HepG2 (cell line): ENCODE measurements around the gene WBP1. TPM values are rescaled to one million over a fixed set of nuclear protein-coding genes. Genes with fewer than 3 reads are reported as not detected.

ENCODE experiments used
- AHR ChIP-seq: IDR thresholded peaks from 2 replicates; pipeline ENCODE4 v1.6.1; 2018; ENCODE audit warnings: missing genetic modification reagents, missing compliant biosample characterization
- DNMT1 ChIP-seq: sonication (generic); formaldehyde crosslinking; IDR thresholded peaks from 2 replicates; pipeline ENCODE4 v1.5.1; 2020; ENCODE audit warnings: mild to moderate bottlenecking, missing genetic modification reagents
- HOXD1 ChIP-seq: sonication (generic); formaldehyde crosslinking; IDR thresholded peaks from 2 replicates; pipeline ENCODE4 v1.5.0; 2020; ENCODE audit warnings: missing genetic modification reagents
- IKZF1 ChIP-seq: fragments of 450-650 bp; IDR thresholded peaks from 2 replicates; pipeline ENCODE4 v1.7.1; 2016
- MAF1 ChIP-seq: sonication (generic); formaldehyde crosslinking; IDR thresholded peaks from 2 replicates; pipeline ENCODE4 v1.5.0; 2020; ENCODE audit warnings: missing genetic modification reagents, borderline replicate concordance
- MLLT10 ChIP-seq: sonication (generic); formaldehyde crosslinking; IDR thresholded peaks from 2 replicates; pipeline ENCODE4 v1.4.0; 2020; ENCODE audit warnings: missing genetic modification reagents
- MTF1 ChIP-seq: sonication (generic); formaldehyde crosslinking; IDR thresholded peaks from 2 replicates; pipeline ENCODE4 v1.5.0; 2020; ENCODE audit warnings: missing genetic modification reagents
- NR0B2 ChIP-seq: sonication (generic); formaldehyde crosslinking; IDR thresholded peaks from 2 replicates; pipeline ENCODE4 v1.4.0; 2020; ENCODE audit warnings: mild to moderate bottlenecking, missing genetic modification reagents
- PAF1 ChIP-seq: IDR thresholded peaks from 2 replicates; pipeline ENCODE4 v1.6.1; 2016; ENCODE audit warnings: missing genetic modification reagents, missing compliant biosample characterization
- PAWR ChIP-seq: sonication (generic); formaldehyde crosslinking; IDR thresholded peaks from 2 replicates; pipeline ENCODE4 v1.4.0; 2020; ENCODE audit warnings: missing genetic modification reagents, mild to moderate bottlenecking, borderline replicate concordance
- PREB ChIP-seq: sonication (generic); formaldehyde crosslinking; IDR thresholded peaks from 2 replicates; pipeline ENCODE4 v1.4.0; 2020; ENCODE audit warnings: missing genetic modification reagents
- RFX1 ChIP-seq: fragments of 450-650 bp; IDR thresholded peaks from 2 replicates; pipeline ENCODE4 v1.6.1; 2017
- TAF1 ChIP-seq: sonication (generic); formaldehyde crosslinking; IDR thresholded peaks from 2 replicates; pipeline ENCODE4 v1.4.0; 2020; ENCODE audit warnings: missing genetic modification reagents
- TEAD2 ChIP-seq: sonication (generic); formaldehyde crosslinking; IDR thresholded peaks from 2 replicates; pipeline ENCODE4 v1.9.0; 2021; ENCODE audit warnings: missing genetic modification reagents
- U2AF1 ChIP-seq: fragments of 200-400 bp; formaldehyde crosslinking; optimal IDR thresholded peaks from 2 replicates; pipeline ENCODE3; 2017; ENCODE audit warnings: mild to moderate bottlenecking, low read depth, low read length
- ZNF468 ChIP-seq: sonication (generic); formaldehyde crosslinking; IDR thresholded peaks from 2 replicates; pipeline ENCODE4 v1.8.0; 2022; ENCODE audit warnings: mild to moderate bottlenecking, moderate library complexity, missing genetic modification reagents
- ZNF691 ChIP-seq: sonication (generic); formaldehyde crosslinking; IDR thresholded peaks from 2 replicates; pipeline ENCODE4 v1.4.0; 2020; ENCODE audit warnings: missing genetic modification reagents, low read depth, mild to moderate bottlenecking, borderline replicate concordance
- ZNF777 ChIP-seq: sonication (generic); formaldehyde crosslinking; IDR thresholded peaks from 2 replicates; pipeline ENCODE4 v1.4.0; 2020; ENCODE audit warnings: missing genetic modification reagents
- polyA plus RNA-seq, 8 experiments: library from polyadenylated mRNA; depleted of rRNA in 3 of 8; stranded (reverse) in 7 of 8; unstranded in 1 of 8; fragments of >200 nt; fragmentation: Illumina TruSeq in 4 of 8; extraction: Trizol in 4 of 8; gene quantifications; 2 replicates each; pipeline versions ENCODE4 v1.2.1 to v1.2.3, GENCODE V29; 2011 to 2016; ENCODE audit warnings: low read depth in 4 of 8, missing spikeins in 1 of 8, mixed read lengths in 1 of 8; ENCODE audit not compliant: insufficient read depth in 1 of 8
- total RNA-seq, 5 experiments: library from RNA; depleted of rRNA; stranded (reverse); fragments of >200 nt; fragmentation: Illumina TruSeq; extraction: Trizol; gene quantifications; 2 replicates each; pipeline ENCODE4 v1.2.3, GENCODE V29; 2016; ENCODE audit warnings: low read depth in 1 of 5
- TF ChIP-seq, protein P1 (sequence below): sonication (generic); formaldehyde crosslinking; IDR thresholded peaks from 2 replicates; pipeline ENCODE4 v1.5.0; 2020; ENCODE audit warnings: mild to moderate bottlenecking, missing genetic modification reagents
- TF ChIP-seq, protein P2 (sequence below): IDR thresholded peaks from 2 replicates; pipeline ENCODE4 v1.6.1; 2016; ENCODE audit warnings: missing compliant biosample characterization, missing genetic modification reagents, borderline replicate concordance
- TF ChIP-seq, protein P3 (sequence below): sonication (generic); formaldehyde crosslinking; IDR thresholded peaks from 2 replicates; pipeline ENCODE4 v1.4.0; 2020; ENCODE audit warnings: low read depth, missing genetic modification reagents

WBP1 gene
- total and polyA plus RNA-seq, 2 of the 13 experiments (the other 11 are each of a cell fraction or from before 2014, with no cell fraction given): 38.8 to 85.7 TPM

DNA sequence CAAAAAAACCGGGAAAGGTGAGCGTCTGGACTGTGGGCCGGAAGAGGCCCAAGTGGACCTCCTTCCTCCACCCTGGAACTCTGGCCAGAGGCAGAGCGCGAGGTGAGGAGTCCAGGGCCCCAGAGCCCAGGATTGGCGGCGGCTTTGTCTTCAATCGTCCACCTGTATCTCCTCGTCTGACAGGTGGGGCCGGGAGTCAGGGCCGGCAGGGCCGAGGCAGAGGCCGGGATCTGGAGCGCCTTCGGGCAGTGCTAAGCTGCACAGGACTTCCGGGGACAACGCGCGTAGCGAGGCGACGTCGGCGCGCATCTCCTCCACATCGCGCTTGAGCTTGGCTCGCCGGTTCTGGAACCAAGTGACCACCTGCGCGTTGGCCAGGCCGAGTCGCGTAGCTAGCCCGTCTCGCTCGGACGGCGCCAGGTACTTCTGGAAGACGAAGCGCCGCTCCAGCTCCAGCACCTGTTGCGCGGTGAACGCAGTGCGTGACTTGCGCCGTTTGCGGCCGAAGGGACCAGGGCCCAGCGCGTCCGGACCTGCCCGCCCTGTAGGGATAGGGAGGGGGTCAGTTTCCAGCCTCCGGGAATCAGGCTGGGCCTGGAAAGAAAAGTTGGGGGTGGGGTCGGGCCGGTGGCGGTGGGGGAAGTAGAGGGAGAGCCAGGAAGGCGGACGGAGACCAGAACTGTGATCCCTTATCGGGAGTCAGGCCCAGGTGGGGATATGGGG lies 39.7 kb downstream of the WBP1 start (continued):
- TF ChIP-seq, protein P1, sequence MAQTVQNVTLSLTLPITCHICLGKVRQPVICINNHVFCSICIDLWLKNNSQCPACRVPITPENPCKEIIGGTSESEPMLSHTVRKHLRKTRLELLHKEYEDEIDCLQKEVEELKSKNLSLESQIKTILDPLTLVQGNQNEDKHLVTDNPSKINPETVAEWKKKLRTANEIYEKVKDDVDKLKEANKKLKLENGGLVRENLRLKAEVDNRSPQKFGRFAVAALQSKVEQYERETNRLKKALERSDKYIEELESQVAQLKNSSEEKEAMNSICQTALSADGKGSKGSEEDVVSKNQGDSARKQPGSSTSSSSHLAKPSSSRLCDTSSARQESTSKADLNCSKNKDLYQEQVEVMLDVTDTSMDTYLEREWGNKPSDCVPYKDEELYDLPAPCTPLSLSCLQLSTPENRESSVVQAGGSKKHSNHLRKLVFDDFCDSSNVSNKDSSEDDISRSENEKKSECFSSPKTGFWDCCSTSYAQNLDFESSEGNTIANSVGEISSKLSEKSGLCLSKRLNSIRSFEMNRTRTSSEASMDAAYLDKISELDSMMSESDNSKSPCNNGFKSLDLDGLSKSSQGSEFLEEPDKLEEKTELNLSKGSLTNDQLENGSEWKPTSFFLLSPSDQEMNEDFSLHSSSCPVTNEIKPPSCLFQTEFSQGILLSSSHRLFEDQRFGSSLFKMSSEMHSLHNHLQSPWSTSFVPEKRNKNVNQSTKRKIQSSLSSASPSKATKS (CRISPR knock-in tag): no peak
- 0 out of 2 replicates have a peak, but pooled peaks have one; percentile 64 for TF ChIP-seq PREB (CRISPR knock-in tag)
- TF ChIP-seq ZNF468 (CRISPR knock-in tag): no peak
- no peak; the same call in 1 of the 2 replicates for TF ChIP-seq PAF1 (CRISPR knock-in tag)
- no peak for TF ChIP-seq IKZF1
- no peak for TF ChIP-seq AHR
- TF ChIP-seq ZNF691: peak; percentile 24; the same call in 1 of the 2 replicates
- peak; percentile 22; the same call in 1 of the 2 replicates for TF ChIP-seq PAWR (CRISPR knock-in tag)
- TF ChIP-seq RFX1: no peak
- peak; percentile 22; the same call in 1 of the 2 replicates for TF ChIP-seq HOXD1 (CRISPR knock-in tag)
- TF ChIP-seq MAF1 (CRISPR knock-in tag): no peak; the same call in 1 of the 2 replicates
- peak; percentile 36; the same call in 1 of the 2 replicates for TF ChIP-seq TAF1 (CRISPR knock-in tag)
- peak; percentile 44 for TF ChIP-seq U2AF1
- 0 out of 2 replicates have a peak, but pooled peaks have one; percentile 49 for TF ChIP-seq ZNF777 (CRISPR knock-in tag)
- no peak for TF ChIP-seq TEAD2 (CRISPR knock-in tag)
- no peak for TF ChIP-seq MLLT10 (CRISPR knock-in tag)
- TF ChIP-seq, protein P2, sequence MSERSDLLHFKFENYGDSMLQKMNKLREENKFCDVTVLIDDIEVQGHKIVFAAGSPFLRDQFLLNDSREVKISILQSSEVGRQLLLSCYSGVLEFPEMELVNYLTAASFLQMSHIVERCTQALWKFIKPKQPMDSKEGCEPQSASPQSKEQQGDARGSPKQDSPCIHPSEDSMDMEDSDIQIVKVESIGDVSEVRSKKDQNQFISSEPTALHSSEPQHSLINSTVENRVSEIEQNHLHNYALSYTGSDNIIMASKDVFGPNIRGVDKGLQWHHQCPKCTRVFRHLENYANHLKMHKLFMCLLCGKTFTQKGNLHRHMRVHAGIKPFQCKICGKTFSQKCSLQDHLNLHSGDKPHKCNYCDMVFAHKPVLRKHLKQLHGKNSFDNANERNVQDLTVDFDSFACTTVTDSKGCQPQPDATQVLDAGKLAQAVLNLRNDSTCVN: no peak
- TF ChIP-seq, protein P3, sequence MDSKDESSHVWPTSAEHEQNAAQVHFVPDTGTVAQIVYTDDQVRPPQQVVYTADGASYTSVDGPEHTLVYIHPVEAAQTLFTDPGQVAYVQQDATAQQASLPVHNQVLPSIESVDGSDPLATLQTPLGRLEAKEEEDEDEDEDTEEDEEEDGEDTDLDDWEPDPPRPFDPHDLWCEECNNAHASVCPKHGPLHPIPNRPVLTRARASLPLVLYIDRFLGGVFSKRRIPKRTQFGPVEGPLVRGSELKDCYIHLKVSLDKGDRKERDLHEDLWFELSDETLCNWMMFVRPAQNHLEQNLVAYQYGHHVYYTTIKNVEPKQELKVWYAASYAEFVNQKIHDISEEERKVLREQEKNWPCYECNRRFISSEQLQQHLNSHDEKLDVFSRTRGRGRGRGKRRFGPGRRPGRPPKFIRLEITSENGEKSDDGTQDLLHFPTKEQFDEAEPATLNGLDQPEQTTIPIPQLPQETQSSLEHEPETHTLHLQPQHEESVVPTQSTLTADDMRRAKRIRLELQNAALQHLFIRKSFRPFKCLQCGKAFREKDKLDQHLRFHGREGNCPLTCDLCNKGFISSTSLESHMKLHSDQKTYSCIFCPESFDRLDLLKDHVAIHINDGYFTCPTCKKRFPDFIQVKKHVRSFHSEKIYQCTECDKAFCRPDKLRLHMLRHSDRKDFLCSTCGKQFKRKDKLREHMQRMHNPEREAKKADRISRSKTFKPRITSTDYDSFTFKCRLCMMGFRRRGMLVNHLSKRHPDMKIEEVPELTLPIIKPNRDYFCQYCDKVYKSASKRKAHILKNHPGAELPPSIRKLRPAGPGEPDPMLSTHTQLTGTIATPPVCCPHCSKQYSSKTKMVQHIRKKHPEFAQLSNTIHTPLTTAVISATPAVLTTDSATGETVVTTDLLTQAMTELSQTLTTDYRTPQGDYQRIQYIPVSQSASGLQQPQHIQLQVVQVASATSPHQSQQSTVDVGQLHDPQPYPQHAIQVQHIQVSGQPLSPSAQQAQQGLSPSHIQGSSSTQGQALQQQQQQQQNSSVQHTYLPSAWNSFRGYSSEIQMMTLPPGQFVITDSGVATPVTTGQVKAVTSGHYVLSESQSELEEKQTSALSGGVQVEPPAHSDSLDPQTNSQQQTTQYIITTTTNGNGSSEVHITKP (CRISPR knock-in tag): no peak
- TF ChIP-seq NR0B2 (CRISPR knock-in tag): no peak
- TF ChIP-seq DNMT1 (CRISPR knock-in tag): peak; percentile 93
- TF ChIP-seq MTF1: no peak
